Neural cell (in vitro differentiated cells): ENCODE results near the gene POLRMT. TPM values are rescaled to one million over a fixed set of nuclear protein-coding genes. Genes with fewer than 3 reads are reported as not detected.

Source experiments
- H2AFZ ChIP-seq: fragments of 200-600, 300-800 bp; sonication (generic), shearing (Covaris generic); 2 replicates; pipeline ENCODE4 v1.6.0; 2014; ENCODE audit warnings: low read depth, mild to moderate bottlenecking, antibody characterized with exemption, low read length, moderate library complexity
- H3F3A ChIP-seq: fragments of 200-600 bp; shearing (Covaris generic); 2 replicates; pipeline ENCODE4 v1.6.1; 2016; ENCODE audit warnings: mild to moderate bottlenecking, moderate library complexity, mixed read lengths, antibody characterized with exemption, low read length; ENCODE audit not compliant: insufficient read depth, poor library complexity, severe bottlenecking
- H3K27ac ChIP-seq: fragments of 200-600, 300-800 bp; sonication (generic), shearing (Covaris generic); 2 replicates; pipeline ENCODE4 v1.5.1; 2014; ENCODE audit warnings: mild to moderate bottlenecking, low read length, moderate library complexity
- H3K27me3 ChIP-seq: fragments of 300-800, 200-600 bp; sonication (generic), shearing (Covaris generic); 2 replicates; pipeline ENCODE4 v1.6.0; 2014; ENCODE audit warnings: mild to moderate bottlenecking, low read depth, low read length, moderate library complexity; ENCODE audit not compliant: insufficient read depth
- H3K36me3 ChIP-seq: fragments of 300-800, 200-600 bp; sonication (generic), shearing (Covaris generic); 2 replicates; pipeline ENCODE4 v1.5.1; 2014; ENCODE audit warnings: mild to moderate bottlenecking, antibody characterized with exemption, low read length, moderate library complexity; ENCODE audit not compliant: insufficient read depth
- H3K4me2 ChIP-seq: fragments of 300-800, 200-600 bp; sonication (generic), shearing (Covaris generic); 2 replicates; pipeline ENCODE4 v1.6.0; 2014; ENCODE audit warnings: mild to moderate bottlenecking, low read length
- H3K4me3 ChIP-seq: fragments of 300-800, 200-600 bp; sonication (generic), shearing (Covaris generic); 2 replicates; pipeline ENCODE4 v1.5.1; 2014; ENCODE audit warnings: mild to moderate bottlenecking, low read length, moderate library complexity
- H3K79me2 ChIP-seq: fragments of 200-600 bp; shearing (Covaris generic); replicated peaks from 2 replicates; pipeline ENCODE4 v1.6.0; 2014; ENCODE audit warnings: mild to moderate bottlenecking, low read length, moderate library complexity; ENCODE audit not compliant: insufficient read depth
- H3K9ac ChIP-seq: fragments of 300-800, 200-600 bp; sonication (generic), shearing (Covaris generic); 2 replicates; pipeline ENCODE4 v1.6.1; 2016; ENCODE audit warnings: mild to moderate bottlenecking, low read length, mixed read lengths
- H3K9me2 ChIP-seq: fragments of 200-600 bp; shearing (Covaris generic); 2 replicates; pipeline ENCODE4 v1.6.1; 2016; ENCODE audit warnings: mild to moderate bottlenecking, low read length, mixed read lengths; ENCODE audit not compliant: insufficient read depth
- H3K9me3 ChIP-seq: fragments of 200-600, 300-800 bp; sonication (generic), shearing (Covaris generic); 2 replicates; pipeline ENCODE4 v1.6.1; 2016; ENCODE audit warnings: mild to moderate bottlenecking, mixed run types, low read length, moderate library complexity, mixed read lengths
- H4K20me1 ChIP-seq: fragments of 200-600 bp; shearing (Covaris generic); 2 replicates; pipeline ENCODE4 v1.6.1; 2016; ENCODE audit warnings: mild to moderate bottlenecking, mixed run types; ENCODE audit not compliant: insufficient read depth
- CTCF ChIP-seq: fragments of 450-650 bp; IDR thresholded peaks from 2 replicates; pipeline ENCODE4 v1.5.1; 2014; ENCODE audit warnings: antibody characterized with exemption, mild to moderate bottlenecking, moderate library complexity; ENCODE audit not compliant: poor library complexity, severe bottlenecking
- EP300 ChIP-seq: fragments of 450-650 bp; conservative IDR thresholded peaks from 2 replicates; pipeline ENCODE4 v1.6.1; 2014; ENCODE audit warnings: antibody characterized with exemption, mild to moderate bottlenecking, moderate library complexity; ENCODE audit not compliant: poor library complexity, severe bottlenecking
- EZH2 ChIP-seq: fragments of 200-600, 300-800 bp; shearing (Covaris generic), sonication (generic); IDR thresholded peaks from 2 replicates; pipeline ENCODE4 v1.6.1; 2014; ENCODE audit warnings: antibody characterized with exemption, low read length, borderline replicate concordance, mild to moderate bottlenecking; ENCODE audit not compliant: insufficient read depth, poor library complexity, severe bottlenecking
- MXI1 ChIP-seq: fragments of 450-650 bp; conservative IDR thresholded peaks from 2 replicates; pipeline ENCODE4 v1.6.1; 2014; ENCODE audit warnings: antibody characterized with exemption, mild to moderate bottlenecking; ENCODE audit not compliant: poor library complexity, severe bottlenecking
- POLR2AphosphoS5 ChIP-seq: IDR thresholded peaks from 2 replicates; pipeline ENCODE4 v1.6.1; 2012
- RAD21 ChIP-seq: fragments of 450-650 bp; conservative IDR thresholded peaks from 2 replicates; pipeline ENCODE4 v1.6.1; 2014; ENCODE audit warnings: antibody characterized with exemption, mild to moderate bottlenecking, moderate library complexity
- REST ChIP-seq: IDR thresholded peaks from 2 replicates; pipeline ENCODE4 v1.6.1; 2012; ENCODE audit warnings: borderline replicate concordance
- SMC3 ChIP-seq: fragments of 450-650 bp; conservative IDR thresholded peaks from 2 replicates; pipeline ENCODE4 v1.6.1; 2014; ENCODE audit warnings: antibody characterized with exemption, mild to moderate bottlenecking, moderate library complexity; ENCODE audit not compliant: poor library complexity
- TAF1 ChIP-seq: IDR thresholded peaks from 2 replicates; pipeline ENCODE4 v1.6.1; 2012; ENCODE audit warnings: low read depth
- polyA plus RNA-seq: library from polyadenylated mRNA; depleted of rRNA; stranded (reverse); fragments of >200 nt; gene quantifications from 2 replicates; pipeline ENCODE4 v1.2.3, GENCODE V29; 2014

The POLRMT gene
- polyA plus RNA-seq, 1 donor from 2014 or later, result 28.3 TPM

GRCh38 chr19:645912-646778, 12.8 kb upstream of the POLRMT start:
- Histone ChIP-seq H2AFZ (no peak overlapping the region), H3F3A (no peaks in the 10 kb centered on the region), H3K9me3 (no peaks in the 10 kb centered on the region), H3K36me3 (no peaks in the 10 kb centered on the region), H3K27ac (no peak overlapping the region), H3K4me2 (no peak overlapping the region), H3K9ac (no peak overlapping the region), H3K9me2 (no peaks in the 10 kb centered on the region), H4K20me1 (no peaks in the 10 kb centered on the region), H3K27me3 (no peaks in the 10 kb centered on the region), H3K4me3 (no peak overlapping the region), H3K79me2 (no peaks in the 10 kb centered on the region)
- TF ChIP-seq TAF1, result no peak
- TF ChIP-seq EZH2, result no peak
- no peak for TF ChIP-seq RAD21
- no peak for TF ChIP-seq SMC3
- TF ChIP-seq POLR2AphosphoS5, result no peak
- no peak for TF ChIP-seq MXI1
- TF ChIP-seq EP300, result no peak
- no peak for TF ChIP-seq CTCF
- no peak for TF ChIP-seq REST

GRCh38 chr19:644789-645188, 11.5 kb upstream of the POLRMT start:
- no peak overlapping the region for H3K9ac ChIP-seq
- H3K27me3 ChIP-seq, result no peaks in the 10 kb centered on the region
- no peaks in the 10 kb centered on the region for H3K79me2 ChIP-seq
- H2AFZ ChIP-seq, result no peak overlapping the region
- H3F3A ChIP-seq, result no peaks in the 10 kb centered on the region
- no peak overlapping the region for H3K4me3 ChIP-seq
- no peaks in the 10 kb centered on the region for H4K20me1 ChIP-seq
- H3K9me2 ChIP-seq, result no peaks in the 10 kb centered on the region
- no peak overlapping the region for H3K4me2 ChIP-seq
- no peaks in the 10 kb centered on the region for H3K36me3 ChIP-seq
- TF ChIP-seq EP300 (no peak), EZH2 (no peak), MXI1 (no peak), RAD21 (no peak), SMC3 (no peak), CTCF (no peak), TAF1 (no peak), REST (no peak), POLR2AphosphoS5 (no peak)
- H3K27ac ChIP-seq, result no peak overlapping the region
- no peaks in the 10 kb centered on the region for H3K9me3 ChIP-seq
